Measurements from ENCODE around the gene APOF. TPM values are rescaled to one million over a fixed set of nuclear protein-coding genes. Genes with fewer than 3 reads are reported as not detected.
"Not testable (repeated sequence)": the region's sequence is repeated elsewhere in the genome, so short reads cannot be mapped to it uniquely, and the experiment has no call there.

The APOF gene
- total and polyA plus RNA-seq, 2 of the 8 experiments (the other 6 are each of a cell fraction or from before 2014, with no cell fraction given): not detected

DNA sequence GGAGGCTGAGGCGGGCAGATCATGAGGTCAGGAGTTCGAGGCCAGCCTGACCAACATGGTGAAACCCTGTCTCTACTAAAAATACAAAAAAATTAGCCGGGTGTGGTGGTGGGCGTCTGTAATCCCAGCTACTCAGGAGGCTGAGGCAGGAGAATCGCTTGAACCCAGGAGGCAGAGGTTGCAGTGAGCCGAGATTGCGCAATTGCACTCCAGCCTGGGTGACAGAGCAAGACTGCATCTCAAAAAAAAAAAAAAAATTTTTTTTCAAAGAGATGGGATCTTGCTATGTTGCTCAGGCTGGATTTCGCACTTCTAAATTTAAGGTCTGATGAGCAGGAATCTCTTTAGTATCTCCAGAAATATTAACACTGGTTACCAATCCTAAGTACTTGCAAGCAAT, 41.0 kb downstream of the APOF start:
- not testable (repeated sequence) for H2BK5ac ChIP-seq (ENCODE audit: low read depth, low read length); H3K4me3 ChIP-seq (ENCODE audit: extremely low read depth in 1 of 4, insufficient read depth in 2 of 4, low read depth in 3 of 4, low read length in 4 of 4); H3K56ac ChIP-seq (replicated peaks; ENCODE audit: insufficient read length, low read depth, low read length); H3K23ac ChIP-seq (ENCODE audit: insufficient read length); H3K4me2 ChIP-seq (ENCODE audit: insufficient read depth in 1 of 2, low read depth in 2 of 2, low read length in 2 of 2); H3K27me3 ChIP-seq (replicated peaks in 1 of 4; ENCODE audit: control insufficient read depth in 3 of 4, extremely low read depth in 1 of 4, insufficient read depth in 3 of 4, low read length in 3 of 4); H2BK120ac ChIP-seq (replicated peaks; ENCODE audit: low read depth, low read length); H2BK20ac ChIP-seq (ENCODE audit: low read length); H4K5ac ChIP-seq (ENCODE audit: insufficient read length, low read depth, low read length); H4K8ac ChIP-seq (ENCODE audit: extremely low read depth, insufficient read depth, low read length); H3K4me1 ChIP-seq (replicated peaks in 1 of 4; ENCODE audit: control insufficient read depth in 3 of 4, insufficient read depth in 4 of 4, low read length in 3 of 4); DNase-seq (ENCODE audit: low read depth in 1 of 2, low spot score in 2 of 2); H2AFZ ChIP-seq (ENCODE audit: low read length); H4K20me1 ChIP-seq (replicated peaks in 1 of 2; ENCODE audit: control insufficient read depth in 1 of 2, insufficient read depth in 2 of 2, low read length in 2 of 2); H3K9ac ChIP-seq (replicated peaks in 1 of 4; ENCODE audit: extremely low read depth in 1 of 4, low read depth in 3 of 4, low read length in 3 of 4); H2AK5ac ChIP-seq (ENCODE audit: low read depth, low read length); H3K79me1 ChIP-seq (ENCODE audit: low read depth, low read length); H3K23me2 ChIP-seq (ENCODE audit: low read depth, low read length); H4K91ac ChIP-seq (replicated peaks; ENCODE audit: insufficient read length, low read length); FAIRE-seq; H3K18ac ChIP-seq (ENCODE audit: extremely low read depth, low read length); H3K14ac ChIP-seq (ENCODE audit: insufficient read length); H2BK15ac ChIP-seq (ENCODE audit: low read length); H2BK12ac ChIP-seq (ENCODE audit: low read depth, low read length); H3K9me3 ChIP-seq (ENCODE audit: insufficient read depth in 2 of 2, low read depth in 1 of 2, low read length in 1 of 2); H3K79me2 ChIP-seq (ENCODE audit: control insufficient read depth in 1 of 2, insufficient read depth in 2 of 2, low read length in 2 of 2); H3K27ac ChIP-seq (ENCODE audit: low read depth, low read length); H3K4ac ChIP-seq (replicated peaks; ENCODE audit: insufficient read length, low read depth, low read length)
- CTCF ChIA-PET (ENCODE audit: partially characterized antibody): interaction anchor here (0.7 to 2.1 kb wide), 3 partner anchors 25 to 336 kb away, joined by 3 to 8 read pairs (median 3); no protein-coding TSS in a partner anchor
- TF ChIP-seq CEBPB (IDR thresholded peaks at IDR 0.05; ENCODE audit: low read depth, low read length): peak; percentile 60; the same call in 1 of the 2 replicates
- POLR2A ChIA-PET (ENCODE audit: partially characterized antibody): interaction anchor here (0.6 to 2.1 kb wide), 8 partner anchors 11 to 364 kb away, joined by 3 to 8 read pairs (median 4); partner anchors contain the start of genes IL23A and PAN2
- H3K36me3 ChIP-seq (ENCODE audit: control insufficient read depth in 2 of 4, insufficient read depth in 4 of 4, low read length in 3 of 4): peaks cover 2 to 15% (median 6%) of the 10 kb centered on the region in 4 experiments; a peak in 6 of 8 replicates
- WGBS, 2 experiments (ENCODE audit: extremely low coverage in 1 of 2, insufficient coverage in 1 of 2, insufficient read length in 1 of 2, insufficient replicate concordance in 2 of 2, low coverage in 1 of 2, low lambda C conversion rate in 2 of 2, missing lambda C conversion rate in 1 of 2): 91% methylated on average over 8 of the region's 8 CpGs; no CpG with 5 or more reads in 1 of the 2 experiments
